Karpas-422 (cell line): ENCODE data around the gene ADPRHL1. TPM values are rescaled to one million over a fixed set of nuclear protein-coding genes. Genes with fewer than 3 reads are reported as not detected.
A peak's percentile ranks its signal among the peaks of the same experiment; 100 is the strongest.

Source experiments
- DNase-seq: peaks from one replicate; pipeline ENCODE4 v3.0.0-alpha.2; 2015
- H2AFZ ChIP-seq: fragments of 200-600 bp; sonication (generic); 2 replicates; pipeline ENCODE4 v1.6.1; 2014; ENCODE audit warnings: antibody characterized with exemption, low read length, mixed read lengths
- H3K27ac ChIP-seq: fragments of 200-600 bp; sonication (generic); 2 replicates; pipeline ENCODE4 v1.5.1; 2014; ENCODE audit warnings: mild to moderate bottlenecking, low read length, moderate library complexity
- H3K27me3 ChIP-seq: fragments of 200-600 bp; sonication (generic); 2 replicates; pipeline ENCODE4 v1.6.1; 2014; ENCODE audit warnings: low read length, mixed read lengths
- H3K36me3 ChIP-seq: fragments of 200-600 bp; sonication (generic); 2 replicates; pipeline ENCODE4 v1.6.1; 2014; ENCODE audit warnings: low read length, mixed read lengths; ENCODE audit not compliant: insufficient read depth
- H3K4me1 ChIP-seq: fragments of 200-600 bp; sonication (generic); 2 replicates; pipeline ENCODE4 v1.6.1; 2014; ENCODE audit warnings: mild to moderate bottlenecking, low read length, mixed read lengths
- H3K4me2 ChIP-seq: fragments of 200-600 bp; sonication (generic); 2 replicates; pipeline ENCODE4 v1.6.1; 2014; ENCODE audit warnings: low read length, low read depth, mild to moderate bottlenecking; ENCODE audit not compliant: poor library complexity, severe bottlenecking
- H3K4me3 ChIP-seq: fragments of 200-600 bp; sonication (generic); 2 replicates; pipeline ENCODE4 v1.5.1; 2014; ENCODE audit warnings: mild to moderate bottlenecking, antibody characterized with exemption, low read length, mixed read lengths
- H3K79me2 ChIP-seq: fragments of 200-600 bp; sonication (generic); 2 replicates; pipeline ENCODE4 v1.6.1; 2014; ENCODE audit warnings: mild to moderate bottlenecking, low read length, mixed read lengths
- H3K9ac ChIP-seq: fragments of 200-600 bp; sonication (generic); 2 replicates; pipeline ENCODE4 v1.6.0; 2014; ENCODE audit warnings: low read length
- H3K9me2 ChIP-seq: fragments of 200-600 bp; sonication (generic), shearing (Covaris generic); replicated peaks from 2 replicates; pipeline ENCODE4 v1.6.0; 2014; ENCODE audit warnings: mild to moderate bottlenecking, low read length, moderate library complexity; ENCODE audit not compliant: insufficient read depth
- H3K9me3 ChIP-seq: fragments of 300-700, 200-600 bp; sonication (generic); 2 replicates; pipeline ENCODE4 v1.6.1; 2014; ENCODE audit warnings: low read length, mixed read lengths
- H4K20me1 ChIP-seq: fragments of 200-600 bp; sonication (generic); 2 replicates; pipeline ENCODE4 v1.6.1; 2014; ENCODE audit warnings: mild to moderate bottlenecking, antibody characterized with exemption, low read length, low read depth; ENCODE audit not compliant: insufficient read depth
- total RNA-seq: library from RNA; depleted of rRNA; stranded (reverse); fragments of >200 nt; shearing (Covaris generic); gene quantifications from 2 replicates; pipeline ENCODE4 v1.2.3, GENCODE V29; 2014; ENCODE audit warnings: low replicate concordance

The ADPRHL1 gene
- total RNA-seq, 1 experiment from 2014 or later: 10.2 TPM

DNA sequence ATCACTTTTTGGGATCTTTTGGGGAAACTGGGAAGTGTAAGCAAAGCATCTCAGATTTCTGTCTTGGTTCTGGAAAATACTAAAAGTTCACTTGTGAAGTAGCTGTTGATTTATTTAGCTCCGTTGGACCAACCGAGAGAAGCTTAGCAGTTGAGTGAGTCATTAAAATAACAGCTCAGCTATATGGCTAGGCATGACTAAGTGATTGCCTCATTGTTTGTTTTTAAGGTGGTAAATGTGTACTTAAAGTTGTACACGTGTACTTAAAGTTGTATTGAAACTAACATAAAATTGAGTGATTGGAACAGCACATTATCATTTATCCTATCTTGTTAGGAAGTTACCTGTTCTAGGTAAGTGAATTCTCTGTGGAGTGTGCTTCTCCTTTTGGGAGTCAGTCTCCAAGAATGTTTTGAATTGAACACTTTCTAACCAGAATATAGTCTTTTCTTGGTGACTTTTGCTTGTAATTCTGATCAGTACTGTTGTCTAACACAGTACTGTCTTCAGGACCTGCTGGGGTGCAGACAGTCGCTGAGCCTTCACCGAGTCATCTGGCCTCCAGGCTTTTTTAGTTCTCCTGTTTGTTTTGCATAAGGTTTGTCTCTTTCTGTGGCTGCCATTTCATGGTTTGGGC is 40.1 kb upstream of the ADPRHL1 start:
- peak; percentile 70 for DNase-seq
- peak overlapping the region; percentile 36 for H3K4me3 ChIP-seq
- H3K4me1 ChIP-seq: peaks cover 40% of the 10 kb centered on the region
- H3K27ac ChIP-seq: peak overlapping the region; percentile 72
- peaks cover 36% of the 10 kb centered on the region for H3K36me3 ChIP-seq
- peaks cover 16% of the 10 kb centered on the region; the same call in 1 of the 2 replicates for H4K20me1 ChIP-seq
- H2AFZ ChIP-seq: no peak overlapping the region
- peak overlapping the region; percentile 31 for H3K9ac ChIP-seq
- H3K79me2 ChIP-seq: peaks cover 68% of the 10 kb centered on the region
- no peaks in the 10 kb centered on the region for H3K9me3 ChIP-seq
- peak overlapping the region; percentile 94 for H3K4me2 ChIP-seq
- no peaks in the 10 kb centered on the region for H3K9me2 ChIP-seq
- H3K27me3 ChIP-seq: no peaks in the 10 kb centered on the region

GRCh38 chr13:113491982-113492381 is 38.7 kb upstream of the ADPRHL1 start:
- DNase-seq: no peak
- Histone ChIP-seq H3K4me2 (peak overlapping the region; percentile 94), H3K9ac (peak overlapping the region; percentile 92), H3K27ac (peak overlapping the region; percentile 72), H3K4me3 (peak overlapping the region; percentile 94), H3K36me3 (peaks cover 28% of the 10 kb centered on the region), H4K20me1 (peaks cover 28% of the 10 kb centered on the region), H3K27me3 (no peaks in the 10 kb centered on the region), H3K4me1 (peaks cover 55% of the 10 kb centered on the region), H3K9me3 (no peaks in the 10 kb centered on the region), H2AFZ (no peak overlapping the region), H3K79me2 (peaks cover 83% of the 10 kb centered on the region), H3K9me2 (no peaks in the 10 kb centered on the region)

- DNase-seq: no peak
- Histone ChIP-seq H3K36me3 (peaks cover 22% of the 10 kb centered on the region), H3K4me3 (peak overlapping the region; percentile 94), H3K27ac (peak overlapping the region; percentile 72), H3K79me2 (peaks cover 88% of the 10 kb centered on the region), H4K20me1 (peaks cover 34% of the 10 kb centered on the region), H3K4me2 (peak overlapping the region; percentile 94), H3K27me3 (no peaks in the 10 kb centered on the region), H3K9me3 (no peaks in the 10 kb centered on the region), H3K9ac (peak overlapping the region; percentile 92), H2AFZ (0 out of 2 replicates have a peak overlapping the region, but pooled peaks have one; percentile 10), H3K9me2 (no peaks in the 10 kb centered on the region), H3K4me1 (peaks cover 60% of the 10 kb centered on the region)
Observed at GRCh38 chr13:113491418-113491883, 38.2 kb upstream of the ADPRHL1 start.

- H4K20me1 ChIP-seq: peaks cover 39% of the 10 kb centered on the region
Observed at GRCh38 chr13:113490496-113491417, 37.5 kb upstream of the ADPRHL1 start, which contains the start of gene DCUN1D2. Gene DCUN1D2, minus strand, starts transcription at chr13:113490711. Its CDS starts 42 bp downstream, at chr13:113490669.

GRCh38 chr13:113489549-113490495 is 36.5 kb upstream of the ADPRHL1 start:
- peak; percentile 79 for DNase-seq
- H3K27ac ChIP-seq: peak overlapping the region; percentile 70

More at GRCh38 chr13:113490496-113491417, 37.5 kb upstream of the ADPRHL1 start, which contains the start of gene DCUN1D2:
- Histone ChIP-seq H3K4me2 (peak within 1 kb of the TSS; percentile 94), H3K4me3 (peak within 1 kb of the TSS; percentile 94), H3K27ac (peak within 1 kb of the TSS; percentile 72), H3K4me1 (peaks cover 65% of the 10 kb centered on the region), H3K9me3 (no peaks in the 10 kb centered on the region), H3K79me2 (peaks cover 93% of the 10 kb centered on the region), H3K9ac (peak within 1 kb of the TSS; percentile 92), H3K27me3 (no peaks in the 10 kb centered on the region), H3K36me3 (peaks cover 15% of the 10 kb centered on the region), H2AFZ (peak within 1 kb of the TSS; percentile 10; the same call in 1 of the 2 replicates), H3K9me2 (no peaks in the 10 kb centered on the region)
- peak; percentile 92 for DNase-seq

DNA sequence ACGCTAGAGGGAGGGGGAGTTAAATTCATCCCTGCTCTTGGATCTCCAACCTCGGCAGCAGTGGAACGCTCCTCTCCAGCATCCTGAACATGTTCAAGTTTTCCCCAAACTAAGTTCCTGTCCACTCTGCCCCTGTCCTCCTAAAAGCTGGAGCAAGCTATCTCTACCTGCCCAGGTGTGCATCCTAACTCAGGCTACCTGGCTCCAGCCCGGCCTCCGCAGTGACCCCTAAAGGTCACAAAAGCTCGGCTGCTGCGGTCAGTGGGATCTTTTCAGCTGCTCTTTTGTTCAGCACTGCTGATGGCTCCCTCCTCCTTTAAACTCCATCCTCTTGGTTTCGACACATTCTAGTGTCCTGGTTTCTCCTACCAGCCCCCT is 35.9 kb upstream of the ADPRHL1 start:
- Histone ChIP-seq H2AFZ (no peak overlapping the region), H3K9me3 (no peaks in the 10 kb centered on the region), H3K79me2 (peaks cover 92% of the 10 kb centered on the region), H3K9ac (peak overlapping the region; percentile 92), H3K4me2 (peak overlapping the region; percentile 94), H3K4me3 (peak overlapping the region; percentile 94), H4K20me1 (peaks cover 45% of the 10 kb centered on the region), H3K4me1 (peaks cover 63% of the 10 kb centered on the region), H3K27me3 (no peaks in the 10 kb centered on the region), H3K27ac (peak overlapping the region; percentile 70), H3K36me3 (0 out of 2 replicates have a peak, but pooled peaks cover 3% of the 10 kb centered on the region), H3K9me2 (no peaks in the 10 kb centered on the region)
- no peak for DNase-seq

More at GRCh38 chr13:113489549-113490495, 36.5 kb upstream of the ADPRHL1 start:
- H3K79me2 ChIP-seq: peaks cover 92% of the 10 kb centered on the region
- peaks cover 45% of the 10 kb centered on the region for H4K20me1 ChIP-seq
- no peaks in the 10 kb centered on the region for H3K27me3 ChIP-seq
- H2AFZ ChIP-seq: no peak overlapping the region; the same call in 1 of the 2 replicates
- H3K4me3 ChIP-seq: peak overlapping the region; percentile 94
- H3K9me2 ChIP-seq: no peaks in the 10 kb centered on the region
- peak overlapping the region; percentile 94 for H3K4me2 ChIP-seq
- H3K9me3 ChIP-seq: no peaks in the 10 kb centered on the region
- peaks cover 65% of the 10 kb centered on the region for H3K4me1 ChIP-seq
- H3K9ac ChIP-seq: peak overlapping the region; percentile 92
- H3K36me3 ChIP-seq: 0 out of 2 replicates have a peak, but pooled peaks cover 6% of the 10 kb centered on the region

- Histone ChIP-seq H3K9ac (peak overlapping the region; percentile 92), H2AFZ (no peak overlapping the region), H3K9me3 (no peaks in the 10 kb centered on the region), H3K4me1 (peaks cover 54% of the 10 kb centered on the region), H3K36me3 (0 out of 2 replicates have a peak, but pooled peaks cover 3% of the 10 kb centered on the region), H4K20me1 (peaks cover 51% of the 10 kb centered on the region), H3K79me2 (peaks cover 92% of the 10 kb centered on the region), H3K9me2 (no peaks in the 10 kb centered on the region), H3K27ac (peak overlapping the region; percentile 70), H3K27me3 (no peaks in the 10 kb centered on the region), H3K4me2 (peak overlapping the region; percentile 94), H3K4me3 (peak overlapping the region; percentile 94)
- DNase-seq: no peak
Observed at GRCh38 chr13:113488283-113488682, 35.0 kb upstream of the ADPRHL1 start.
